HepG2 (cell line): Measurements from ENCODE around the gene TPI1. TPM values are rescaled to one million over a fixed set of nuclear protein-coding genes. Genes with fewer than 3 reads are reported as not detected.
A peak's percentile ranks its signal among the peaks of the same experiment; 100 is the strongest.

Experiments
- GATAD1 ChIP-seq: IDR thresholded peaks from 2 replicates; pipeline ENCODE4 v1.6.1; 2016; ENCODE audit warnings: missing genetic modification reagents, missing compliant biosample characterization
- KDM2A ChIP-seq: sonication (generic); formaldehyde crosslinking; IDR thresholded peaks from 2 replicates; pipeline ENCODE4 v1.4.0; 2020; ENCODE audit warnings: low read depth, missing genetic modification reagents, borderline replicate concordance
- MXI1 ChIP-seq: IDR thresholded peaks from 3 replicates; pipeline ENCODE4 v1.6.1; 2012; ENCODE audit warnings: low read depth, low read length, inconsistent platforms, borderline replicate concordance
- RFXANK ChIP-seq: IDR thresholded peaks from 2 replicates; pipeline ENCODE4 v1.6.1; 2016
- SMAD9 ChIP-seq: sonication (generic); formaldehyde crosslinking; IDR thresholded peaks from 2 replicates; pipeline ENCODE4 v1.5.1; 2020; ENCODE audit warnings: mild to moderate bottlenecking, missing genetic modification reagents
- ZFX ChIP-seq: sonication (generic); formaldehyde crosslinking; IDR thresholded peaks from 2 replicates; pipeline ENCODE4 v1.4.0; 2020; ENCODE audit warnings: mild to moderate bottlenecking, low read depth, missing genetic modification reagents, moderate library complexity
- ZNF124 ChIP-seq: sonication (generic); formaldehyde crosslinking; IDR thresholded peaks from 2 replicates; pipeline ENCODE4 v1.4.0; 2020; ENCODE audit warnings: missing genetic modification reagents
- ZNF260 ChIP-seq: sonication (generic); formaldehyde crosslinking; IDR thresholded peaks from 2 replicates; pipeline ENCODE4 v1.4.0; 2020; ENCODE audit warnings: missing genetic modification reagents, low read depth, mild to moderate bottlenecking, borderline replicate concordance
- ZSCAN22 ChIP-seq: sonication (generic); formaldehyde crosslinking; IDR thresholded peaks from 2 replicates; pipeline ENCODE4 v1.4.0; 2020; ENCODE audit warnings: mild to moderate bottlenecking, missing genetic modification reagents
- polyA plus RNA-seq, 8 experiments: library from polyadenylated mRNA; depleted of rRNA in 3 of 8; stranded (reverse) in 7 of 8; unstranded in 1 of 8; fragments of >200 nt; fragmentation: Illumina TruSeq in 4 of 8; extraction: Trizol in 4 of 8; gene quantifications; 2 replicates each; pipeline versions ENCODE4 v1.2.1 to v1.2.3, GENCODE V29; 2011 to 2016; ENCODE audit warnings: low read depth in 4 of 8, missing spikeins in 1 of 8, mixed read lengths in 1 of 8; ENCODE audit not compliant: insufficient read depth in 1 of 8
- total RNA-seq, 5 experiments: library from RNA; depleted of rRNA; stranded (reverse); fragments of >200 nt; fragmentation: Illumina TruSeq; extraction: Trizol; gene quantifications; 2 replicates each; pipeline ENCODE4 v1.2.3, GENCODE V29; 2016; ENCODE audit warnings: low read depth in 1 of 5
- TF ChIP-seq, protein P1 (sequence below): sonication (generic); formaldehyde crosslinking; IDR thresholded peaks from 2 replicates; pipeline ENCODE4 v1.4.0; 2020; ENCODE audit warnings: missing genetic modification reagents
- TF ChIP-seq, protein P2 (sequence below): sonication (generic); formaldehyde crosslinking; IDR thresholded peaks from 2 replicates; pipeline ENCODE4 v1.4.0; 2020; ENCODE audit warnings: missing genetic modification reagents, mild to moderate bottlenecking, borderline replicate concordance
- TF ChIP-seq, protein P3 (sequence below): sonication (generic); formaldehyde crosslinking; IDR thresholded peaks from 2 replicates; pipeline ENCODE4 v1.4.0; 2020; ENCODE audit warnings: mild to moderate bottlenecking, missing genetic modification reagents
- TF ChIP-seq, protein P4 (sequence below): sonication (generic); formaldehyde crosslinking; IDR thresholded peaks from 2 replicates; pipeline ENCODE4 v1.4.0; 2020; ENCODE audit warnings: missing genetic modification reagents

Gene TPI1
- total and polyA plus RNA-seq, 2 of the 13 experiments (the other 11 are each of a cell fraction or from before 2014, with no cell fraction given): 945 to 2,535 TPM

DNA sequence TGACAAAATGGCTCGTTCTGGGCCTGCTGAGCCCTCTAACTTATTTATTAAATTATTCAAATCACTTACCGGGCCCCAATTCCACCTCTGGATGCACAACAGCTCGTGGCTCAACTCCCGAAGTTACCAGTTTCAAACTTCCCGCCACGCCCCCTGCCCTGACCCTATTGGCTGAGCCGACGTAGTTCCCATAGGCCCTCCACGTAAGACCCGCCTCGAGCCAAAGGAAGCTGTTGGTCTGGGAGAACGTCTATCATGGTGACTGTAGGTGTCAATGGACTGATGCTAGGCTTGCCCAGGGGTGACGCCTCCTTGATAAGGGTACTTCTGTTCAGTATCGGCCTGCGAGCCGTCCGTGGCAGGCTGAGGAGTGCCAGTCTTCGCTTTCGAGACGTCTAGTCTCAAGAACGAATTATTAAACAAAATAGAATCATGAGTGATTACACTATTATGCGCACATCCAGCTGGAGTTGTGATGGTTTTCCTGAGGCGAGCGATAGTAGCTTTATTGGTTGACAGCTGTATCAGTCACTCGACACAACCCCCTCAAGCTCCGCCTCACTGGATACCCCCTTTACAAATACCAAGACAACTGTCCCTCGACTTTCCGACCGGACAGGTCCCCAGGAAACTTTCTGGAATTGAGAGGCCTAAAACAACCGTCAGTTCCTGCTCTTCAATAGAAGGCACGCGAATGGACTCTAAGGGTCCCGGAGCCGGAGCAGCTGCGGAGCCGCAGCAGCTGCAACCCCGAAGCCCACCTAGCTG is 16.0 kb upstream of the TPI1 start, which contains the start of gene CDCA3 (continued):
- TF ChIP-seq, protein P1, sequence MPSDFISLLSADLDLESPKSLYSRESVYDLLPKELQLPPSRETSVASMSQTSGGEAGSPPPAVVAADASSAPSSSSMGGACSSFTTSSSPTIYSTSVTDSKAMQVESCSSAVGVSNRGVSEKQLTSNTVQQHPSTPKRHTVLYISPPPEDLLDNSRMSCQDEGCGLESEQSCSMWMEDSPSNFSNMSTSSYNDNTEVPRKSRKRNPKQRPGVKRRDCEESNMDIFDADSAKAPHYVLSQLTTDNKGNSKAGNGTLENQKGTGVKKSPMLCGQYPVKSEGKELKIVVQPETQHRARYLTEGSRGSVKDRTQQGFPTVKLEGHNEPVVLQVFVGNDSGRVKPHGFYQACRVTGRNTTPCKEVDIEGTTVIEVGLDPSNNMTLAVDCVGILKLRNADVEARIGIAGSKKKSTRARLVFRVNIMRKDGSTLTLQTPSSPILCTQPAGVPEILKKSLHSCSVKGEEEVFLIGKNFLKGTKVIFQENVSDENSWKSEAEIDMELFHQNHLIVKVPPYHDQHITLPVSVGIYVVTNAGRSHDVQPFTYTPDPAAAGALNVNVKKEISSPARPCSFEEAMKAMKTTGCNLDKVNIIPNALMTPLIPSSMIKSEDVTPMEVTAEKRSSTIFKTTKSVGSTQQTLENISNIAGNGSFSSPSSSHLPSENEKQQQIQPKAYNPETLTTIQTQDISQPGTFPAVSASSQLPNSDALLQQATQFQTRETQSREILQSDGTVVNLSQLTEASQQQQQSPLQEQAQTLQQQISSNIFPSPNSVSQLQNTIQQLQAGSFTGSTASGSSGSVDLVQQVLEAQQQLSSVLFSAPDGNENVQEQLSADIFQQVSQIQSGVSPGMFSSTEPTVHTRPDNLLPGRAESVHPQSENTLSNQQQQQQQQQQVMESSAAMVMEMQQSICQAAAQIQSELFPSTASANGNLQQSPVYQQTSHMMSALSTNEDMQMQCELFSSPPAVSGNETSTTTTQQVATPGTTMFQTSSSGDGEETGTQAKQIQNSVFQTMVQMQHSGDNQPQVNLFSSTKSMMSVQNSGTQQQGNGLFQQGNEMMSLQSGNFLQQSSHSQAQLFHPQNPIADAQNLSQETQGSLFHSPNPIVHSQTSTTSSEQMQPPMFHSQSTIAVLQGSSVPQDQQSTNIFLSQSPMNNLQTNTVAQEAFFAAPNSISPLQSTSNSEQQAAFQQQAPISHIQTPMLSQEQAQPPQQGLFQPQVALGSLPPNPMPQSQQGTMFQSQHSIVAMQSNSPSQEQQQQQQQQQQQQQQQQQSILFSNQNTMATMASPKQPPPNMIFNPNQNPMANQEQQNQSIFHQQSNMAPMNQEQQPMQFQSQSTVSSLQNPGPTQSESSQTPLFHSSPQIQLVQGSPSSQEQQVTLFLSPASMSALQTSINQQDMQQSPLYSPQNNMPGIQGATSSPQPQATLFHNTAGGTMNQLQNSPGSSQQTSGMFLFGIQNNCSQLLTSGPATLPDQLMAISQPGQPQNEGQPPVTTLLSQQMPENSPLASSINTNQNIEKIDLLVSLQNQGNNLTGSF: no peak
- no peak for TF ChIP-seq SMAD9
- TF ChIP-seq ZSCAN22 (CRISPR knock-in tag): no peak
- TF ChIP-seq MXI1: peak; percentile 95; the same call in 2 of the 3 replicates
- TF ChIP-seq, protein P2, sequence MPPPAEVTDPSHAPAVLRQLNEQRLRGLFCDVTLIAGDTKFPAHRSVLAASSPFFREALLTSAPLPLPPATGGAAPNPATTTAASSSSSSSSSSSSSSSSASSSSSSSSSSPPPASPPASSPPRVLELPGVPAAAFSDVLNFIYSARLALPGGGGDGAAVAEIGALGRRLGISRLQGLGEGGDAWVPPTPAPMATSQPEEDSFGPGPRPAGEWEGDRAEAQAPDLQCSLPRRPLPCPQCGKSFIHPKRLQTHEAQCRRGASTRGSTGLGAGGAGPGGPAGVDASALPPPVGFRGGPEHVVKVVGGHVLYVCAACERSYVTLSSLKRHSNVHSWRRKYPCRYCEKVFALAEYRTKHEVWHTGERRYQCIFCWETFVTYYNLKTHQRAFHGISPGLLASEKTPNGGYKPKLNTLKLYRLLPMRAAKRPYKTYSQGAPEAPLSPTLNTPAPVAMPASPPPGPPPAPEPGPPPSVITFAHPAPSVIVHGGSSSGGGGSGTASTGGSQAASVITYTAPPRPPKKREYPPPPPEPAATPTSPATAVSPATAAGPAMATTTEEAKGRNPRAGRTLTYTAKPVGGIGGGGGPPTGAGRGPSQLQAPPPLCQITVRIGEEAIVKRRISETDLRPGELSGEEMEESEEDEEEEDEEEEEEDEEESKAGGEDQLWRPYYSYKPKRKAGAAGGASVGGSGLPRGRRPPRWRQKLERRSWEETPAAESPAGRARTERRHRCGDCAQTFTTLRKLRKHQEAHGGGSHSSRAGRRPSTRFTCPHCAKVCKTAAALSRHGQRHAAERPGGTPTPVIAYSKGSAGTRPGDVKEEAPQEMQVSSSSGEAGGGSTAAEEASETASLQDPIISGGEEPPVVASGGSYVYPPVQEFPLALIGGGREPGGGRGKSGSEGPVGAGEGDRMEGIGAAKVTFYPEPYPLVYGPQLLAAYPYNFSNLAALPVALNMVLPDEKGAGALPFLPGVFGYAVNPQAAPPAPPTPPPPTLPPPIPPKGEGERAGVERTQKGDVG (CRISPR knock-in tag): no peak
- TF ChIP-seq GATAD1 (CRISPR knock-in tag): peak; percentile 86
- no peak for TF ChIP-seq ZNF124 (CRISPR knock-in tag)
- TF ChIP-seq RFXANK: no peak
- TF ChIP-seq ZFX: peak; percentile 62; the same call in 1 of the 2 replicates
- no peak for TF ChIP-seq ZNF260
- TF ChIP-seq, protein P3, sequence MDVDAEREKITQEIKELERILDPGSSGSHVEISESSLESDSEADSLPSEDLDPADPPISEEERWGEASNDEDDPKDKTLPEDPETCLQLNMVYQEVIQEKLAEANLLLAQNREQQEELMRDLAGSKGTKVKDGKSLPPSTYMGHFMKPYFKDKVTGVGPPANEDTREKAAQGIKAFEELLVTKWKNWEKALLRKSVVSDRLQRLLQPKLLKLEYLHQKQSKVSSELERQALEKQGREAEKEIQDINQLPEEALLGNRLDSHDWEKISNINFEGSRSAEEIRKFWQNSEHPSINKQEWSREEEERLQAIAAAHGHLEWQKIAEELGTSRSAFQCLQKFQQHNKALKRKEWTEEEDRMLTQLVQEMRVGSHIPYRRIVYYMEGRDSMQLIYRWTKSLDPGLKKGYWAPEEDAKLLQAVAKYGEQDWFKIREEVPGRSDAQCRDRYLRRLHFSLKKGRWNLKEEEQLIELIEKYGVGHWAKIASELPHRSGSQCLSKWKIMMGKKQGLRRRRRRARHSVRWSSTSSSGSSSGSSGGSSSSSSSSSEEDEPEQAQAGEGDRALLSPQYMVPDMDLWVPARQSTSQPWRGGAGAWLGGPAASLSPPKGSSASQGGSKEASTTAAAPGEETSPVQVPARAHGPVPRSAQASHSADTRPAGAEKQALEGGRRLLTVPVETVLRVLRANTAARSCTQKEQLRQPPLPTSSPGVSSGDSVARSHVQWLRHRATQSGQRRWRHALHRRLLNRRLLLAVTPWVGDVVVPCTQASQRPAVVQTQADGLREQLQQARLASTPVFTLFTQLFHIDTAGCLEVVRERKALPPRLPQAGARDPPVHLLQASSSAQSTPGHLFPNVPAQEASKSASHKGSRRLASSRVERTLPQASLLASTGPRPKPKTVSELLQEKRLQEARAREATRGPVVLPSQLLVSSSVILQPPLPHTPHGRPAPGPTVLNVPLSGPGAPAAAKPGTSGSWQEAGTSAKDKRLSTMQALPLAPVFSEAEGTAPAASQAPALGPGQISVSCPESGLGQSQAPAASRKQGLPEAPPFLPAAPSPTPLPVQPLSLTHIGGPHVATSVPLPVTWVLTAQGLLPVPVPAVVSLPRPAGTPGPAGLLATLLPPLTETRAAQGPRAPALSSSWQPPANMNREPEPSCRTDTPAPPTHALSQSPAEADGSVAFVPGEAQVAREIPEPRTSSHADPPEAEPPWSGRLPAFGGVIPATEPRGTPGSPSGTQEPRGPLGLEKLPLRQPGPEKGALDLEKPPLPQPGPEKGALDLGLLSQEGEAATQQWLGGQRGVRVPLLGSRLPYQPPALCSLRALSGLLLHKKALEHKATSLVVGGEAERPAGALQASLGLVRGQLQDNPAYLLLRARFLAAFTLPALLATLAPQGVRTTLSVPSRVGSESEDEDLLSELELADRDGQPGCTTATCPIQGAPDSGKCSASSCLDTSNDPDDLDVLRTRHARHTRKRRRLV: no peak
- peak; percentile 42 for TF ChIP-seq KDM2A (CRISPR knock-in tag)
- TF ChIP-seq, protein P4, sequence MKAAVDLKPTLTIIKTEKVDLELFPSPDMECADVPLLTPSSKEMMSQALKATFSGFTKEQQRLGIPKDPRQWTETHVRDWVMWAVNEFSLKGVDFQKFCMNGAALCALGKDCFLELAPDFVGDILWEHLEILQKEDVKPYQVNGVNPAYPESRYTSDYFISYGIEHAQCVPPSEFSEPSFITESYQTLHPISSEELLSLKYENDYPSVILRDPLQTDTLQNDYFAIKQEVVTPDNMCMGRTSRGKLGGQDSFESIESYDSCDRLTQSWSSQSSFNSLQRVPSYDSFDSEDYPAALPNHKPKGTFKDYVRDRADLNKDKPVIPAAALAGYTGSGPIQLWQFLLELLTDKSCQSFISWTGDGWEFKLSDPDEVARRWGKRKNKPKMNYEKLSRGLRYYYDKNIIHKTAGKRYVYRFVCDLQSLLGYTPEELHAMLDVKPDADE: no peak
